GM19238 (cell line): ENCODE measurements around the gene MRPL19.

Source experiments
- DNase-seq: peaks from one replicate; pipeline ENCODE4 v3.0.0; 2011; ENCODE audit warnings: low spot score; ENCODE audit not compliant: insufficient read length

Gene MRPL19

DNA sequence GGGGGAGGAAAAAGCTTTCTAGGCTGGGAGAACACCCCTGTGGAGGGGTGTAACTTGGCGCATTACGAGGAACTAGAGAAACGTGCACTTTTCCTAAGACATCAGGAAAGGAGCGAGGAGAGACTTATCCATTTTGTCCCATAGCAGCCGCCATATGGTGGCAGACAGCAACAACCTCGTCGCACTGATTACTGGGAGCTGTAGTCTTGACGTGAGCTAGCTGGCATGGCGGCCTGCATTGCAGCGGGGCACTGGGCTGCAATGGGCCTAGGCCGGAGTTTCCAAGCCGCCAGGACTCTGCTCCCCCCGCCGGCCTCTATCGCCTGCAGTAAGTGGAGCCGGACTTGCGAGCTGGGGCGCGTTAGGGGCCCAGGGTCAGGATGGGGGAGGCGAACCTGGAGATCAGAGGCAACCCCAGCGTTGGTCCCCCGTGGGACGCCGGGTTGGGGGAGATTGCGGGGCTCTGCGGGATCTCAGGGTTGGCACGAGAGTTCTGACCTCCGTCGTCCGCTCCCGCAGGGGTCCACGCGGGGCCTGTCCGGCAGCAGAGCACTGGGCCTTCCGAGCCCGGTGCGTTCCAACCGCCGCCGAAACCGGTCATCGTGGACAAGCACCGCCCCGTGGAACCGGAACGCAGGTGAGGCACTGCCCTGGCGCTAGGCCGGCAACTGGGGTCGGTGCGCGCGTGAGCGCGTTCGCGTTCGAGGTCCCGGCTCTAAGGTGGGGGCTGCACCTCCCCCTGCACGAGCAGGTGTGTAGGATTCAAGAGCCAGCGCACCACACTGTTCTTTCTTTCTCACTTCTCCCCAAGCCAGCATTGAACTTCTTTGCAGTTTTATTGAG, at the start of gene MRPL19:
MRPL19 (plus strand) TSS at position 201 of the 843 bp plus-strand sequence; CDS start at position 226, 25 bp downstream.
- DNase-seq: peak; percentile 76

- no peak for DNase-seq
Observed at GRCh38 chr2:75596784-75597183, 49.8 kb upstream of the MRPL19 start.

GRCh38 chr2:75597949-75598348, 48.6 kb upstream of the MRPL19 start:
- no peak for DNase-seq

DNA sequence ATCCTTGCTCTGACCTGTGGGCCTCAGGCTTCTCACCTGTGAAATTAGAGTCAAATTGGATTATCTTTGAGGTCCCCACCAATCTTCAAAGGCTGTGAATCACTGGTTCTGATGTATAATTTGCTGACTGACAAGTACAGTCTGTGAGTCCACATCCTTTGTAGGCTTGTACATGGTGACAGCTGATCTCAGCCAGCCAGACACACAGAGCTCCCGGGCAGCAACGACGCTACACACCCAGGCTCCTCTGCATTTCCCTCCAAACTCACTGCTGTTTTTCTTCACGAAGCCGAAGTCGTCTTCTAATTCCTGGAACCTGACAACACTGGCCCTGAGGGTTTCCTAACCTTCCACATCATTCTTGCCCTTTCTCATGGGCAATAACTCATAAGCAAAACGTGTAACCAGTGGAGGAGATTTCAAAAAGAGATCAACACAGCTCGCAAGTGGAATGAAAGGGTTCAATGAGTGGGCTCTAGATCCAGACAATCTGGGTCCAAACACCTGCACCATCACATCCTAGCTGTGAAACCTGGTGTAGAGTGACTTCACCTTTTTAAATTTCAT, 47.9 kb upstream of the MRPL19 start:
- DNase-seq: no peak

DNA sequence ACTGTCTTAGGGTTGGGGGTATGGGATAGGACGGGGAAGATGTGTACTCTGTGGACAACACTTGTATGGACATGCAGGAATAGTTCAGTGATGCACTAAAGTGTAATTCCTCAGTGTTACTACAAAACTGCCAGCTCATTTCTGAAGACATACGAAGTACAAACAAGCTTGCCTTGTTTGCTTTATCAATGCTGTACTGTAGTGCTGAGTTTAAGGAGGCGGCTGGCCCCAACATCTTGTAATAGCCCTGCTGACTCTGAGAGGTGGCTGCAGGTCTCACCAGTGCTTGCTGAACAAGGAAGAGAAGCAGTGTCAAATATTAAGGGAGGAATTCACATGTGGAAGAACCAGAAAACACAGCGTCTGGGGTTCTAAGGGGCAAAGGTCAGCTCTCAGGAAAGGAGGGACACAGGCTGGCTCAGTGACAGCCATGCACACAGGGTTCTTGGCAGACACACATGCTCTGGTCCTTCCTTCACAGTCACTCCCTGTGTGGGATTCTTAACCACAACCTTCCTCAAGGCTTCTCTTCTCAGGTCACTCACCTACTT, 46.0 kb upstream of the MRPL19 start:
- DNase-seq: no peak

DNA sequence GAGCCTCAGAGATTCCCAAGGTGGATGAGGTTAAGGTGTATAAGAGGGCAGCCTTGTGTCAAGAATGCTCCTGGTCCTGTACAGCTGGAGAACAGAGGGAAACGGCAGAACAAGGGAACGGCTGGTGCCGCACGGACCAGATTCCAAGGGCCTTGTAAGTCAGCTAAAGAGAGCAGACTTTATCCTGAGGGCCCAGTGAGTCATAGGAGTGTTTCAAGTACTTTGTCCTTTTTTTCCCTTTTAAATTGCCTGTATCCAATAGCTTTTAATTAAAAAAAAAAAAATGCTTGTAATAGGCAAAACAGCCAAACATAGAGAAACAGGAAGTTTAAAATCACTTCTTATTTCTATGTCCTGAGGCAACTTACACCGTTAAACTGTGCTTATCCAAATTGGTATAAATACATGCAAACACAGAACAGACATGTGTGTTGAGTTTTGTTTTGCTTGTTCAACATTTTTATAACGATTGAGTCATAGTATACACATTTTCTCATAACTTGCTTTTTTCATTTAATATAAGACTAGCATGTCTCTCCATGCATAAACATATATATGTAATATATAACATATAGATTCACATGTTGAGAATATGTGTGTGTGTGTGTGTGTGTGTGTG, 43.8 kb upstream of the MRPL19 start:
- no peak for DNase-seq

DNA sequence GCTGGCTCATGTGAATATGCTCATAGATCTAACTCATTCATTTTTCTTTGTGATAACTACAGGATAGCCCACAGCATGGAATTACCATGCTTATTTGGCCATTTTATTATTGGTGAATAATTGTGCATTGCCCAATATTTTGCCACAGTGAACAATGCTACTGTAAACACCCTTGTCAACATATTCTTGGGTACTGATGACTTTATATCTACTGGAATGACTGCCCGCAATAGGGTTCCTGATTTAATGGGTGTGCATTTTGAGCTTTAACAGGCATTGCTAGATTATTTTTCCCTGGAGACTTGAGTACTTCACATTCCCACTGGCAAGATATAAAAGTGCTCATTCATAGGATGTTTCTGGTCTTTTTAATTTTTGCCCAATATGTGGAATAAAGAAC, 43.1 kb upstream of the MRPL19 start:
- DNase-seq: no peak

GRCh38 chr2:75604484-75604883, 42.1 kb upstream of the MRPL19 start:
- DNase-seq: no peak

DNA sequence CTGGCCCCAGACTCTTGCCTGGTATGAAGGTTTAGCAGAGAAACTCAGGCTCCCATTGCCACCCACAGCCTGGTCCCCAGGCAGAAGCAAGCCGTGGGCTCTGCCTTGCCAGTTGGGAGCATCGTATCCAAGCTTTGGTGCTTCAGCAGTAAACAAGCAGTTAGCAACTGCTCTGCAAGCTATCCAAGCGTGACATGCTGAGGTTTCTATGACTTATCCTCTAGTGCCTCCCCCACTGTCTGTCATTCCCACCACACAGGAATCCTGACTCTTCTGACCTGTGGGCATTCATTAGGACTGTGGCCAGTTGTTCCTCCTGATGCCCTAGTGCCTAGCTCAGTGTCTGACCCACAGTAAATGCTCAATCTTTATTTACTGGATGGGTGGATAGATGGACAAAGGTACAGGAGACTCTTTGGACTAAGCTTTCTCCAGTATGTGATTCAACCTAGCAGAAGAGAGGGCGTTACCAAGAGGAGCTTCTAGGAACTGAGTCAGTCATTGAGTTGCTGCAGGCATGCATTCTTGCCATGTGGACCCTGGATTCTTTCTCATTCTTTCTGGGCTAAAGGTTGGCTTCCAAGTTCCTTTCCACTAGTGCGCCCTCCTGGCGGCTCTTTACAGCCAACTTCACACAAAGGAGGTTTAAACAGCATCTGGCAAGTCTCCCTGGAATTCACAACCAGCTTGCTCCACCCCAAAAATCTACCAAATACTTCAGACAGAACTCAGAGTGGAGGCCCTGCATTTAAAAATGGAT, 40.6 kb upstream of the MRPL19 start:
- no peak for DNase-seq

DNA sequence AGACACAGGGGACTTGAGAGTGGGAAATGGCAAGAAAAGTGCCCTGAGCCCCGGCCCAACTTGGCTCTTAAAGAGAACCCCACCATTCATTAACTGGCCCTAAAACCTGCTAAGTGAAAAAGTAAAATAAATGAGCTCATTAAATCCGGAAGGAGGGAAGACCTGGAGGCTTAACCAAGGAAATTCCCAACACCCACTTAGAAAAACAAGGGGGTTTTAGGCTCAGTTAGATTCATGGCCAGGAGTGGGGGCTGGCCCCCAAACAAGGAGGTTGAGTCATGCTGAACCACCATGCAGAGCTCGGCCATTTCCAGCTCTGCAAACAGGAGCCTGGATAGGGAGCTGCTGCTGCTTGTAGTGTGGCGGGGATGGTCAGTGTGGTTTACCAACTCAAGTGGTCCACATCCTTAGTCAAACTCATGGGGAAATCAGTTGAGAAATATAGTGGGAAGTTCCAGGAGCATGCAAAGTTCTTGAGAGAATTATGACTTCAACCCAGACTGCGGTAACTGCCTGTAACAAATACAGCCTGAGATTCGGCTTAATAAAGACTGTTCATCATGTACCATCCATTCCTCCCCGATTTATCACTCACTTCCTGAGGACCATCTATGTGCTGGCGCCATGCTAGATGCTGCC, 39.7 kb upstream of the MRPL19 start:
- no peak for DNase-seq

DNA sequence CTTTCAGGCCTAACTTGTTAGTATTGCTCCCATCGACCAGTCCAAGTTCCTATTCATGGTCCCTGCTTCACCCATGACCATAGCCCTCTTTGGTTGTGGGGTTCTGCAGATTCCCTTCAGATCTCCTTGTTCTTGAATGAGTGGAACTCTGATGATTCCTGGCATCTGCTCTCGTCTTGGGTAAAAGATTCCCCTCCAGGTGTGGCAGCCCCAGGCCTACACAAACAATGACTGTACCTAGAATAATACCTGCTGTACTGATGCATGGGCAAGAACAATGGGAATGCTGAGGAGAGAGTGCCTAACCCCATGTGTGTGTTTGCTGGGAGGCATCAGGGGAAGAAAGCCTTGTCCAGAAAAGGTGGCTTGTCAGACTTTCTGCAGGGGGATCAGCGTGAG, 39.2 kb upstream of the MRPL19 start:
- DNase-seq: no peak

DNA sequence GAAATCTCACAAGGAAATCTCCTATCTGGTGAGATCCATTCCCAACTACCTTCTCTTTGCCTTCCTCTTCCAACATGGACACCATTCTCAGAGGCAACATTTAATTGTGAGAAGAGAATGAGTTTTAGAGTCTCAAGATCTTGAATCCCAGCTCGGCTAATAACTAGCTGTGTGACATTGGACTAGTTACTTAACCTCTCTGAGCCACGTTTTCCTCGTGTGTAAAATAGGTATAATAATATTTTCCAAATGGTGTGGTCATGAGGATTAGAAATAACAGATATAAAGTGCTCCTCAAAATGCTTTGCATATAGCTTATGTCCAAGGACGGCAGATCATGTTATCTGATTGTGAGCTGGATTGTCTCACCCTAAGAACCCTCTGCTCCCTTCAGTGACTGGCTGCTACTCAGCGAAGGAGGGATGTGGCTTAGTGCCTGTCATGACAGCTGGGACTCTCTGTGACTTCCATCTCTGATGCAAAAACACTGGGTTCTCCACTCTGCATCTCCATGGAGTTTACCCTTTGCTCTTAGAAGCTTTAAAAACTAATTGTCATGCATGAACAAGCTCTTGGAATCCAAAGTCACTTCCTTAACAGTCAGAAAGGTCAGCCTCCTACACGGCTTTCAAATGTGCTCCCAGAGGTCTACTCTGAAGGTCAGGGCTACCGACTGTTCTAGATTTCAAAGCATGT, 38.4 kb upstream of the MRPL19 start:
- DNase-seq: no peak

DNA sequence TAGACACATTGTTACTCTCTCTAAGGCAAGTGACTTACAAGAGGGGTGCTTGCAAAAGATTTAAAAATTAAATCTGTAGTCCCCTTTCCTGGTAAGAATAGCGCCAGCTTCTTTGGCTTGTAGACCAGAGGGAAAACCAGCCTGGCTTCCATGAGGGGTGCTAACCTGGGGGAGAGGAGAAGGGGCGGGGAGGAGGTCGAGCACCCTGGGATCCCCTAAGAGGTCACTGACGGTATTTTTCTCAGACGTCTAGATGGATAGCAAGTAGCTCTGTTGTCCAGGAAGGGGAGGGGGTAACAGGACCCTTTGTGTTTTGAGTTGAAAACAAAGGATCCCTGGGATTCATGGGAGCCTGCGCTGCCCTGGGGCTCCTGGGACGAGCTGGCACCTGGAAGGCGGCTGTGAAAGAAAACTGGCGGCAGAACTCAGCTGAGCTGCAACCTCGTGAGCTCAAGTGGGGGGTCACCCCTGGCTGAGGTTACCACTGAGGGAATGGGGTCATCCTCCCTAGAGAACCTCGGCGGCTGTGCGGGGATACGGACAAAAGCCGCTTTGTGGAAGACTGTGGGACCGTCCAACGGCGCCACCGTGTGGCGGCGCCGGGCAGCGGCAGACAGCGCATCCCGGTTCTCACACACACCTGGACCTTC, 37.8 kb upstream of the MRPL19 start:
- peak; percentile 58 for DNase-seq

GRCh38 chr2:75609334-75609689, 37.3 kb upstream of the MRPL19 start:
- no peak for DNase-seq

DNA sequence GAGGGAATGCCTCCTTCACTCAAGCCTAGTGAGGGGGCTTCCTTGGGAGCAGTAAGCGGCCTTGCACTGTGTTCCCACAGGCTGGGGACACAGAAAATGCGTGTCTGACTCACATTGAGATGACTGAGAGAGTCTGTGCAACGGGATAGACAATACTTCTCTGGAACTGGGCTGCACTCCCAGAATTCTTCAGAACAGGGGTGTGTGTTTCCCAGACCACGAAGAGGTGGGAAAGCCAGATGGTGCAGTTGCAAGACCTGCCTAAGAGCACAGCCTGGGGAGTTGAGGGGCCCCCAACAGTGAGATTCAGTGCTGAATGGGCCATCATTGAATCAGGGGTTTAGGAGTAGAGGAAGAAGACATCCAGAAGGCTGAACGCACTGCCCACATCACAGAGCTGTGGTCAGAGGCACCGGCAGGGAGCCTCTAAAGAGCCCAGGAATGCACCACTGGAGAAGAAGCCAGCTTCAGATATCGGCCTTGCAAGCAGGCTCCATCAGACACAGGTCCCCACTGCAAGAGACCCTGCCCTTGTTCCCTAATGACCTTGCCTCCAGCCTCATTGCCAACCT, 36.6 kb upstream of the MRPL19 start:
- no peak for DNase-seq

DNA sequence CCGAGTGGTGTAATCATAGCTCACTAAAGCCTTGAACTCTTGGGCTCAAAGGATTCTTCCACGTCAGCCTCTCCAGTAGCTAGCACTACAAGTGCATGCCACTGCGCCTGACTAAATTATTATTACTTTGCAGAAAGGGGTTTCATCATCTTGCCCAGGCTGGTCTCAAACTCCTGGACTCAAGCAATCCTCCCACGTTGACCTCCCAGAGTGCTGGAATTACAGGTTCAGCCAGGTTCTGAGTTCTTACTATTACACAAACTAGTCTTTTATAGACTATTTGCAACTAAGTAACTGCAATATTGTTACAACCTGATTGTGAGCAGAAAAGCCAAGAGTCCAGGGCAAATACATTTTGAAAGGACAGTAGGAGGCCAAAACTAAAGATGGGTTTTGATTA, 35.9 kb upstream of the MRPL19 start:
- no peak for DNase-seq

DNA sequence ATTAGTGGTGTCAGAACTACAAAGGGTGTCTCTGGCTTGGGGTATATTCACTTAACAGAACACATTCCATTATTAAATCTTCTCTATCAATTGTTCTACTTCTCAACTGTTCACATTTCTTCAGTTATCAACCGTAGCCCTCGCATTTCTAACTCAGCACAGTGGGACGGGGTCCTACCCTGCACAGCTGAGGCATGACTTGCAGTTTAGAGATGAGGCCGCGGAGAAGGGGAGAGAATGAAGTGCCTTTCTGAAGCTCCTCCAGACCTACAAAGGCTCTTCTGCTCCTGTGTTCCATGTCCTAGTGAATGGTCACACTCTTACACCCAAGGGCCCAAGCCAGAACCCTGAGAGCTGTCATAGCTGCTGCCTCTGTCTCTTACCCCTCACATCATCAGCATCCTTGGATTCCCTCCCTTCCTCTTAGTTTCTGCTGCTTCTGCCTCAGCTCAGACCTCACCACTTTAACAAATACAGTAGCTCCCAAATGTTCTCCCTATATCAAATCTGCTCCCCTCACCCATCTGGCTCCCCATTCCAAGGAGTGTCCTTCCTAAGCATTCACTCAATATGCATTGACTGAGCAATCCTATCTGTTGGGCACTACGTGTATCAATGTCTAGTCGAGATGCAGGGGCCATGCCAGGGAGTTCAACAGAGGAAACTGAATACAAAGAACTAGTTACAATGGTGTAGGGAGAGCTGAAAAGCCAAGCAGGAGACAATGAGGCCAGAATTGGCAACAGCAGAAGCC, 34.3 kb upstream of the MRPL19 start:
- DNase-seq: no peak

GRCh38 chr2:75612862-75613243, 33.7 kb upstream of the MRPL19 start:
- DNase-seq: no peak

- DNase-seq: no peak
Observed at GRCh38 chr2:75614162-75614651, 32.4 kb upstream of the MRPL19 start.
